PFSK-1 (cell line): ENCODE measurements around the gene RGS2.

ENCODE experiments used
- POLR2AphosphoS5 ChIP-seq: IDR thresholded peaks from 2 replicates; pipeline ENCODE4 v1.6.1; 2012; ENCODE audit warnings: low read depth, mild to moderate bottlenecking, control low read depth, low read length, moderate library complexity
- REST ChIP-seq, 2 experiments: IDR thresholded peaks; 2 replicates each; pipeline versions ENCODE4 v1.6.1 to v1.8.0; 2011 to 2012; ENCODE audit warnings: low read depth in 2 of 2, low read length in 2 of 2, control low read depth in 1 of 2, inconsistent platforms in 1 of 2, mild to moderate bottlenecking in 1 of 2, moderate library complexity in 1 of 2; ENCODE audit not compliant: insufficient read depth in 1 of 2
- TAF1 ChIP-seq: IDR thresholded peaks from 2 replicates; pipeline ENCODE4 v1.6.1; 2012; ENCODE audit warnings: low read length, control low read depth, borderline replicate concordance; ENCODE audit not compliant: insufficient read depth

- TF ChIP-seq REST (IDR thresholded peaks at IDR 0.05; ENCODE audit: insufficient read depth in 1 of 2, low read depth in 2 of 2, low read length in 2 of 2) (no peak), TAF1 (no peak), POLR2AphosphoS5 (no peak)
Observed at GRCh38 chr1:192807211-192808162, 1.4 kb upstream of the RGS2 start.
